ENCODE data around the gene NAE1.

GRCh38 chr16:66863707-66864106, 32.9 kb upstream of the NAE1 start:
- TF ChIP-seq ATF6 (CRISPR knock-in tag; IDR thresholded peaks at IDR 0.05) (no peak), CTCF (IDR thresholded peaks at IDR 0.05) (no peak), IRF2 (CRISPR knock-in tag; IDR thresholded peaks at IDR 0.05; ENCODE audit: borderline replicate concordance, low read depth) (no peak), NR3C1 (CRISPR knock-in tag; conservative IDR thresholded peaks at IDR 0.05; ENCODE audit: low read depth) (no peak), IRF1 (CRISPR knock-in tag; IDR thresholded peaks at IDR 0.05) (no peak)
